Activated T-helper 17 cell treated with anti-CD3 and anti-CD28 coated beads, Interleukin-2, amount 50 U/mL, for 72 hours (primary cell): ENCODE results near the gene KMT5B. TPM values are rescaled to one million over a fixed set of nuclear protein-coding genes. Genes with fewer than 3 reads are reported as not detected.
A peak's percentile ranks its signal among the peaks of the same experiment; 100 is the strongest.

ENCODE experiments used
- ATAC-seq: fragments of 150-1000 bp; cut with Tn5 transposase; replicated peaks from 2 replicates; pipeline ENCODE4 v1.10.0; 2021; ENCODE audit warnings: mild to moderate bottlenecking, moderate library complexity
- H3K27ac Mint-ChIP-seq: one replicate; pipeline ENCODE4 v1.8.0; 2022; ENCODE audit warnings: mixed read lengths
- H3K27me3 Mint-ChIP-seq: one replicate; pipeline ENCODE4 v1.8.0; 2022; ENCODE audit warnings: mixed read lengths
- H3K36me3 Mint-ChIP-seq: one replicate; pipeline ENCODE4 v1.8.0; 2022; ENCODE audit warnings: low read depth, mild to moderate bottlenecking, mixed read lengths
- H3K4me1 Mint-ChIP-seq: one replicate; pipeline ENCODE4 v1.8.0; 2022; ENCODE audit warnings: mixed read lengths
- H3K4me3 Mint-ChIP-seq: one replicate; pipeline ENCODE4 v1.8.0; 2022; ENCODE audit warnings: mild to moderate bottlenecking, mixed read lengths
- H3K9me3 Mint-ChIP-seq: one replicate; pipeline ENCODE4 v1.8.0; 2022; ENCODE audit warnings: mixed read lengths
- total RNA-seq, 2 donors: library from RNA; stranded (reverse); gene quantifications; one replicate each; pipeline ENCODE4 v1.2.3, GENCODE V29; 2022

Gene KMT5B
- total RNA-seq, 2 donors from 2014 or later: 20.1 to 30.0 TPM

GRCh38 chr11:68138237-68138636 is 74.9 kb downstream of the KMT5B start:
- H3K36me3 Mint-ChIP-seq: no peaks in the 10 kb centered on the region
- no peaks in the 10 kb centered on the region for H3K27me3 Mint-ChIP-seq
- H3K4me1 Mint-ChIP-seq: no peaks in the 10 kb centered on the region
- no peaks in the 10 kb centered on the region for H3K9me3 Mint-ChIP-seq
- ATAC-seq: no peak
- no peak overlapping the region for H3K4me3 Mint-ChIP-seq
- H3K27ac Mint-ChIP-seq: no peak overlapping the region

- no peak for ATAC-seq
- Mint-ChIP-seq H3K4me3 (no peak overlapping the region), H3K4me1 (no peaks in the 10 kb centered on the region), H3K9me3 (no peaks in the 10 kb centered on the region), H3K27me3 (no peaks in the 10 kb centered on the region), H3K36me3 (no peaks in the 10 kb centered on the region), H3K27ac (no peak overlapping the region)
Observed at GRCh38 chr11:68137833-68138232, 75.3 kb downstream of the KMT5B start.

- H3K4me1 Mint-ChIP-seq: no peaks in the 10 kb centered on the region
- no peak for ATAC-seq
- H3K27ac Mint-ChIP-seq: no peak overlapping the region
- no peaks in the 10 kb centered on the region for H3K9me3 Mint-ChIP-seq
- no peaks in the 10 kb centered on the region for H3K27me3 Mint-ChIP-seq
- no peak overlapping the region for H3K4me3 Mint-ChIP-seq
- no peaks in the 10 kb centered on the region for H3K36me3 Mint-ChIP-seq
Observed at GRCh38 chr11:68136866-68137265, 76.2 kb downstream of the KMT5B start.

- Mint-ChIP-seq H3K27ac (no peak overlapping the region), H3K27me3 (no peaks in the 10 kb centered on the region), H3K4me3 (no peak overlapping the region), H3K36me3 (no peaks in the 10 kb centered on the region), H3K9me3 (no peaks in the 10 kb centered on the region), H3K4me1 (no peaks in the 10 kb centered on the region)
- no peak for ATAC-seq
Observed at GRCh38 chr11:68135161-68135560, 77.9 kb downstream of the KMT5B start.

- H3K27ac Mint-ChIP-seq: no peak overlapping the region
- peaks cover 11% of the 10 kb centered on the region for H3K27me3 Mint-ChIP-seq
- H3K4me3 Mint-ChIP-seq: no peak overlapping the region
- no peaks in the 10 kb centered on the region for H3K4me1 Mint-ChIP-seq
- no peaks in the 10 kb centered on the region for H3K9me3 Mint-ChIP-seq
- no peak for ATAC-seq
- H3K36me3 Mint-ChIP-seq: no peaks in the 10 kb centered on the region
Observed at GRCh38 chr11:68133761-68134160, 79.3 kb downstream of the KMT5B start.

- no peak for ATAC-seq
- no peak overlapping the region for H3K4me3 Mint-ChIP-seq
- H3K27me3 Mint-ChIP-seq: peaks cover 13% of the 10 kb centered on the region
- H3K36me3 Mint-ChIP-seq: no peaks in the 10 kb centered on the region
- no peaks in the 10 kb centered on the region for H3K4me1 Mint-ChIP-seq
- H3K9me3 Mint-ChIP-seq: no peaks in the 10 kb centered on the region
- no peak overlapping the region for H3K27ac Mint-ChIP-seq
Observed at GRCh38 chr11:68130121-68130520, 83.0 kb downstream of the KMT5B start.

GRCh38 chr11:68128682-68129327 is 84.3 kb downstream of the KMT5B start:
- Mint-ChIP-seq H3K4me3 (no peak overlapping the region), H3K27ac (no peak overlapping the region), H3K4me1 (no peaks in the 10 kb centered on the region), H3K27me3 (peaks cover 13% of the 10 kb centered on the region), H3K9me3 (no peaks in the 10 kb centered on the region), H3K36me3 (no peaks in the 10 kb centered on the region)
- no peak for ATAC-seq

- H3K4me3 Mint-ChIP-seq: no peak overlapping the region
- no peaks in the 10 kb centered on the region for H3K4me1 Mint-ChIP-seq
- no peaks in the 10 kb centered on the region for H3K36me3 Mint-ChIP-seq
- no peak overlapping the region for H3K27ac Mint-ChIP-seq
- no peaks in the 10 kb centered on the region for H3K9me3 Mint-ChIP-seq
- ATAC-seq: no peak
- H3K27me3 Mint-ChIP-seq: peaks cover 13% of the 10 kb centered on the region
Observed at GRCh38 chr11:68127714-68128681, 85.1 kb downstream of the KMT5B start.

GRCh38 chr11:68125164-68125563 is 87.9 kb downstream of the KMT5B start:
- Mint-ChIP-seq H3K27me3 (peaks cover 13% of the 10 kb centered on the region), H3K36me3 (no peaks in the 10 kb centered on the region), H3K4me3 (no peak overlapping the region), H3K9me3 (no peaks in the 10 kb centered on the region), H3K4me1 (no peaks in the 10 kb centered on the region), H3K27ac (no peak overlapping the region)
- no peak for ATAC-seq

GRCh38 chr11:68122936-68123539 is 90.1 kb downstream of the KMT5B start:
- no peaks in the 10 kb centered on the region for H3K27me3 Mint-ChIP-seq
- H3K4me3 Mint-ChIP-seq: no peak overlapping the region
- no peaks in the 10 kb centered on the region for H3K36me3 Mint-ChIP-seq
- no peak for ATAC-seq
- H3K4me1 Mint-ChIP-seq: no peaks in the 10 kb centered on the region
- no peak overlapping the region for H3K27ac Mint-ChIP-seq
- no peaks in the 10 kb centered on the region for H3K9me3 Mint-ChIP-seq

GRCh38 chr11:68121067-68121899 is 91.8 kb downstream of the KMT5B start, which contains the start of gene CHKA:
TSS of gene CHKA (minus strand) at chr11:68121388. CDS start at chr11:68121177, 211 bp downstream.
- Mint-ChIP-seq H3K4me3 (peak within 1 kb of the TSS; percentile 77), H3K4me1 (no peaks in the 10 kb centered on the region), H3K36me3 (no peaks in the 10 kb centered on the region), H3K27me3 (no peaks in the 10 kb centered on the region), H3K9me3 (no peaks in the 10 kb centered on the region), H3K27ac (no peak within 1 kb of the TSS)
- ATAC-seq: peak; percentile 97

- ATAC-seq: peak; percentile 23
- H3K27me3 Mint-ChIP-seq: no peaks in the 10 kb centered on the region
- no peaks in the 10 kb centered on the region for H3K4me1 Mint-ChIP-seq
- H3K9me3 Mint-ChIP-seq: no peaks in the 10 kb centered on the region
- no peaks in the 10 kb centered on the region for H3K36me3 Mint-ChIP-seq
- H3K27ac Mint-ChIP-seq: no peak overlapping the region
- H3K4me3 Mint-ChIP-seq: peak overlapping the region; percentile 77
Observed at GRCh38 chr11:68120273-68121066, 92.6 kb downstream of the KMT5B start.

GRCh38 chr11:68118706-68119448 is 94.2 kb downstream of the KMT5B start:
- no peak overlapping the region for H3K27ac Mint-ChIP-seq
- no peak for ATAC-seq
- H3K4me3 Mint-ChIP-seq: no peak overlapping the region
- no peaks in the 10 kb centered on the region for H3K9me3 Mint-ChIP-seq
- no peaks in the 10 kb centered on the region for H3K4me1 Mint-ChIP-seq
- no peaks in the 10 kb centered on the region for H3K27me3 Mint-ChIP-seq
- no peaks in the 10 kb centered on the region for H3K36me3 Mint-ChIP-seq
